HG02938 (cell line): Measurements from ENCODE around the gene RAB3C.
"Not testable (repeated sequence)": the region's sequence is repeated elsewhere in the genome, so short reads cannot be mapped to it uniquely, and the experiment has no call there.

ENCODE experiments used
- ATAC-seq: cut with Tn5 transposase; IDR thresholded peaks from one replicate; pipeline ENCODE4 v1.9.1; 2021; ENCODE audit warnings: mild to moderate bottlenecking, moderate library complexity; ENCODE audit not compliant: unreplicated experiment

Gene RAB3C

GRCh38 chr5:58674070-58674469 is 91.2 kb downstream of the RAB3C start:
- no peak for ATAC-seq

- no peak for ATAC-seq
These were observed 91.8 kb downstream of the RAB3C start for GRCh38 chr5:58674711-58675110.

GRCh38 chr5:58675341-58675740 is 92.5 kb downstream of the RAB3C start:
- ATAC-seq: no peak

- ATAC-seq: no peak
These were observed 94.8 kb downstream of the RAB3C start for GRCh38 chr5:58677650-58678049.

- ATAC-seq: no peak
These were observed 97.6 kb downstream of the RAB3C start for GRCh38 chr5:58680503-58680902.

GRCh38 chr5:58681943-58682342 is 99.1 kb downstream of the RAB3C start:
- ATAC-seq: no peak

- no peak for ATAC-seq
These were observed 100.7 kb downstream of the RAB3C start for GRCh38 chr5:58683567-58683966.

- no peak for ATAC-seq
These were observed 104.2 kb downstream of the RAB3C start for GRCh38 chr5:58687079-58687478.

GRCh38 chr5:58687595-58687994 is 104.7 kb downstream of the RAB3C start:
- ATAC-seq: no peak

- not testable (repeated sequence) for ATAC-seq
These were observed 116.3 kb downstream of the RAB3C start for GRCh38 chr5:58699088-58699761.

GRCh38 chr5:58699762-58700118 is 116.9 kb downstream of the RAB3C start:
- no peak for ATAC-seq

- ATAC-seq: no peak
These were observed 121.2 kb downstream of the RAB3C start for GRCh38 chr5:58703925-58704555.

- ATAC-seq: no peak
These were observed 123.9 kb downstream of the RAB3C start for GRCh38 chr5:58706736-58707135.

GRCh38 chr5:58708456-58708855 is 125.6 kb downstream of the RAB3C start:
- no peak for ATAC-seq

GRCh38 chr5:58710425-58710824 is 127.5 kb downstream of the RAB3C start:
- not testable (repeated sequence) for ATAC-seq

GRCh38 chr5:58710871-58711270 is 128.0 kb downstream of the RAB3C start:
- ATAC-seq: no peak

- ATAC-seq: no peak
These were observed 129.1 kb downstream of the RAB3C start for GRCh38 chr5:58711965-58712364.

GRCh38 chr5:58714046-58714445 is 131.2 kb downstream of the RAB3C start:
- no peak for ATAC-seq

- ATAC-seq: no peak
These were observed 133.3 kb downstream of the RAB3C start for GRCh38 chr5:58715997-58716656.

- ATAC-seq: no peak
These were observed 133.8 kb downstream of the RAB3C start for GRCh38 chr5:58716713-58717112.

- ATAC-seq: no peak
These were observed 134.6 kb downstream of the RAB3C start for GRCh38 chr5:58717303-58718007.
